GM12874 (cell line): Measurements from ENCODE around the gene KIF6.

ENCODE experiments used
- TF ChIP-seq, protein P1 (sequence below): IDR thresholded peaks from 2 replicates; pipeline ENCODE4 v1.5.1; 2011; ENCODE audit warnings: low read depth, mild to moderate bottlenecking, control low read depth, low read length, moderate library complexity; ENCODE audit not compliant: insufficient read depth

The KIF6 gene

DNA sequence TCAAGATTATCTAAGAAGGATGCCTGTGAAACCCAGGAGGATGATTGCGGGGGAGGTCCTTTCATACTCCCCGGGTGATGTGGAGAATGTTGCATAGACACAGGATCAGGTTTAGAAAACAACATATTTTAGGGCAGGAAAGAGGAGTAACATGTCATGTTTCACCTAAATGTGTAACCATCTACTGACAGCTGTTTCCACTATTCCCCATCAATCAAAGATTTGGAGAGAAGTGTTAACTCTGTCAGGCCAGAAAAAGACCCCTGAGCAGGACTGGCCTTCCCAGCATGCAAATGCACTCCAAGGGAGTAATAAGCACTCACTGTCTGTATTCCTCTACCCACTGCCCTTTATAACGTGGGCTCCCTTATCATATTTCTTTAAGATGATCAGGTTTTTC, 254.7 kb downstream of the KIF6 start:
- TF ChIP-seq, protein P1, sequence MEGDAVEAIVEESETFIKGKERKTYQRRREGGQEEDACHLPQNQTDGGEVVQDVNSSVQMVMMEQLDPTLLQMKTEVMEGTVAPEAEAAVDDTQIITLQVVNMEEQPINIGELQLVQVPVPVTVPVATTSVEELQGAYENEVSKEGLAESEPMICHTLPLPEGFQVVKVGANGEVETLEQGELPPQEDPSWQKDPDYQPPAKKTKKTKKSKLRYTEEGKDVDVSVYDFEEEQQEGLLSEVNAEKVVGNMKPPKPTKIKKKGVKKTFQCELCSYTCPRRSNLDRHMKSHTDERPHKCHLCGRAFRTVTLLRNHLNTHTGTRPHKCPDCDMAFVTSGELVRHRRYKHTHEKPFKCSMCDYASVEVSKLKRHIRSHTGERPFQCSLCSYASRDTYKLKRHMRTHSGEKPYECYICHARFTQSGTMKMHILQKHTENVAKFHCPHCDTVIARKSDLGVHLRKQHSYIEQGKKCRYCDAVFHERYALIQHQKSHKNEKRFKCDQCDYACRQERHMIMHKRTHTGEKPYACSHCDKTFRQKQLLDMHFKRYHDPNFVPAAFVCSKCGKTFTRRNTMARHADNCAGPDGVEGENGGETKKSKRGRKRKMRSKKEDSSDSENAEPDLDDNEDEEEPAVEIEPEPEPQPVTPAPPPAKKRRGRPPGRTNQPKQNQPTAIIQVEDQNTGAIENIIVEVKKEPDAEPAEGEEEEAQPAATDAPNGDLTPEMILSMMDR: no peak

DNA sequence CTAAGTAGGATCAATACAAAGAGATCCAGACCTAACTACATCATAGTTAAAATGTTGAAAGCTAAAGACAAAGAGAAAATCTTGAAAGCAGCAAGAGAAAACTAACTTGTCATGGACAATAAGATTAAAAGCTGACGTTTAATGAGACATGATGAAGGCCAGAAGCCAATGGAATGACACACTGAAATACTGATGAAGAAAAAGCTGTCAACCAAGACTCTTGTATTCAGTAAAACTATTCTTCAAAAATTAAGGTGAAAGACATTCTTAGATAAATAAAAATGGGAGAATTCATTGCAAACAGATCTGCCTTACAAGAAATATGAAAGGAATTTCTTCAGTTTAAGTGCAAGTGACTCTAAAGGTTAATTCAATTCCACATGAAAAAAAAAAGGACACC, 256.8 kb downstream of the KIF6 start:
- TF ChIP-seq, protein P1: no peak

DNA sequence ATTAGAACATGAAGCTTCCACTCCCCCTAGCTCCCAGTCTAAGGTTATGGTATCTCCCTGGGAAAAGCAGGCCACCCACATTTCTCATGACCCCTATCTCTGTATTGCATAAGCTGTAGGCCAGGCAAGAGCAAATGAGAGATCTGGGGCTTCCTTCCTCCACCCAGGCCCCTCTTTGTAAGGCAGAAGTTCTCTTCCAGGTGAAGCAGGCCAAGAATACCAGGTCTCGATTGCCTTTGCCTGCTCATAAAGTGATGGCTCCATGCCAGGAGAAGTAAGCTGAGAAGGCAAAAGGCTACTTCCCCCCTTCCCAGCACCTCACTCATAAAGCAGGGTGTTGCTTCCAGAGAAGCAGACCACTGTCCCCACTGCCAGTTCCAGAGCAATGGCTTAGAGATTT, 258.6 kb downstream of the KIF6 start:
- TF ChIP-seq, protein P1: no peak

DNA sequence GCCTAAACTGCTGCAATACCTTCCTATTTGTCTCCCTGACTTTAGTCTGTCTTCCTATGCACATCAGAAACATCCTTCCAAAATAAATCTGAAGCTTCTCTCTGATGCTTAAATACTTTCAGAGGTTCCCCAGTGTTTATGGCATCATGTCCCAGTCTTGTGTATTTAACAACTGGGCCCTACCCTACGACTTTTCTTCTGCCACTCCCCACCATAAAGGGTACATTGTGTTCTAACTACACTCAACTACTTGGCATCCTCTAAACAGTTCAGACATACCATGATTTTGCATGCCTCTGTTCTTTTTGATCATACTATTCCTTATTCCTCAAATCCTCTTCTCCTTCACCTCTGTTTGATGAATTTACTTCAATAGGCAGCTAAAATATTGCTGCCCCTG, 259.7 kb downstream of the KIF6 start:
- TF ChIP-seq, protein P1: no peak

DNA sequence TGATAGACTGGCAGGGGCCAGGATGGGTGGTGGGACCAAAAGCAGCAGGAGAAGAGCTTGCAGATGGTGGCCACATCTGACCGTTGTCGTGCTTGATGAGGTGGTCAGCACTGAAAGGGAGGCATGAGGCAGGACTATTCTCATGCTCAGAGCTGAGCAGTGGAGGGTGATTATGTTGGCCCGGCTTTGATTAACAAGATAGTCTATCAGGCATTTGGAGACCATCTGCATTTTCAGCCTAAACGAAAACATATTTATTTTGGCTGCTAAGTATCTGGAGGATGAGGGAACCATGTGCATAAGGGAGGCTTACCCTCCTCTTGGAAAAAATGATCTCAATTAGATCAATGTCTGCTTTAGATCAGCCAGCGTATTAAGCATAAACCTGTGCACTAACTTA, 261.1 kb downstream of the KIF6 start:
- TF ChIP-seq, protein P1: no peak

DNA sequence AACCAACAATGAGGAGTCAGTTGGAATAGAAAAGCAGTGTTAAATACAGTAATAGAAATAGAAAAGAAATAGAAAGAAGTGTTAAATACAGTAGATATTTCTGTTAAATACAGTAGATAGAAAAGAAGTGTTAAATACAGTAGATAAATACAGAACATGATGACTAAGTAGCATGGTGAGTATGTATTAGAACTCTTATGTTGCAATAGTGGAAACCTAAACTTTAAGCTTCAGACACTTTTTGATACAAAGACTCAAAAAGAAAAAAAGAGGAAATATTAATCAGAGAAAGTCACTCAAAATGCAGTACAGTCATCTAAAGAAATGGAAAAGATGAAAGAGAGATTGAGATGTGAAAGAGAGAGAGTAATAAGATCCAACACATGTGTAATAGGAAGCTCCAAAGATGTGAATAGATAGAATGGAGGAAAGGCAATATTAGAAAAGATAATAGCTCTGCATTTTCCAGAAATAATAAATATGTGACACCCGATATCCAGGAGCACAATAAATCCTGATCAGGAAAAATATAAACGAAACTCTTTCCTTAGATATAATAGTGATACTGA, 271.2 kb downstream of the KIF6 start:
- TF ChIP-seq, protein P1: no peak

DNA sequence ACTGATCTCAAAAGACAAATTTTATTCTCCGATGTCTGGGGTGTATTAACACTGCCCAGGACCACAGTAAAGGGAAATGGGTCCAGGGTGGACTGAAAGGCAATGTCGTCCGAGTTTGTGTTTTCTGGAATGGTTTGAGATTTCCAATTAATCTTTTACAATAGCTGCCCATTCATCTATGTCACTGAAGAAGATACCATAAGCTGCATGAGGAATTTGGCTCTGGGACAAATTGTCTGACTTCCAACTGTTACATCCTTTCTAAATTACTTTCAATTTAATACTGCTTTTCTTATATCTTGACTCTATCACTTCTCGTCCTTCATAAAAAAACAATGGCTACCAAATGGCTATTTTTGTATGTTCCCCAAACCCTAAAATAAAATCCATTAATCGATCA, 272.0 kb downstream of the KIF6 start:
- TF ChIP-seq, protein P1: no peak
